BLaER1 treated with 17β-estradiol and CSF1 and Interleukin-3, amounts not matched to agents 10 nM and 100 nM (cell line): ENCODE measurements around the gene PARL.

ENCODE experiments used
- H3K27ac ChIP-seq, 11 experiments: shearing (Covaris generic); formaldehyde crosslinking; 2 replicates each; pipeline ENCODE4 v1.8.1; 2022
- H3K27me3 ChIP-seq, 11 experiments: shearing (Covaris generic); formaldehyde crosslinking; 2 replicates each; pipeline ENCODE4 v1.8.1; 2022
- H3K36me3 ChIP-seq, 11 experiments: shearing (Covaris generic); formaldehyde crosslinking; 2 replicates each; pipeline ENCODE4 v1.8.1; 2022
- H3K4me1 ChIP-seq, 10 experiments: shearing (Covaris generic); formaldehyde crosslinking; 2 replicates each; pipeline ENCODE4 v1.8.1; 2022
- H3K4me2 ChIP-seq, 11 experiments: shearing (Covaris generic); formaldehyde crosslinking; 2 replicates each; pipeline ENCODE4 v1.8.1; 2022
- H3K4me3 ChIP-seq, 10 experiments: shearing (Covaris generic); formaldehyde crosslinking; 2 replicates each; pipeline ENCODE4 v1.8.1; 2022
- H3K9ac ChIP-seq, 11 experiments: shearing (Covaris generic); formaldehyde crosslinking; 2 replicates each; pipeline ENCODE4 v1.8.1; 2022
- H3K9me3 ChIP-seq, 11 experiments: shearing (Covaris generic); formaldehyde crosslinking; replicated peaks in 1 of 11; 2 replicates each; pipeline ENCODE4 v1.8.1; 2022
- H4K20me1 ChIP-seq, 11 experiments: shearing (Covaris generic); formaldehyde crosslinking; 2 replicates each; pipeline ENCODE4 v1.8.1; 2022
- Cebpa-rat ChIP-seq, 11 experiments: shearing (Covaris generic); IDR thresholded peaks; 2 replicates each; pipeline ENCODE4 v1.8.1; 2022

PARL gene

DNA sequence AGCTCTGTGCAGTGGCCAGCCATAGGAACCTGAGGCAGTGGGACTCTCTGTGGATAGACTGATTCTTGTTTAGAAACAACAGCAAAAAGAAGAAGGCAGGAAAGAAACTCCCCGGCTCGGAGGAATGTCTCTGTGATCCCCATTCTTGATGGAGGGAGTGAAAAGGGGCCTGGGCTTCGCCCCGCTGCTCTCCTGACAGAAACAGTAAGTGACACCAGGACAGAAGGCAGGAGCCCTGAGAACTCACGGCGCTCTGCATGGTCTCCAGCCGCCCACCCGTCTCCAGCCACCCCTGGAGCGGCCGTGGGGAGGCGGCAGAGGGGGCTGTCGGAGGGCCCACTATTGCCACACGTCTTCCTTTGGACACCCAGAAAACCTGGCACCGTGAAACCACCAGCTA lies 35.7 kb upstream of the PARL start:
- H3K36me3 ChIP-seq = peaks cover 52 to 61% (median 55%) of the 10 kb centered on the region in 11 experiments
- H3K9me3 ChIP-seq = no peaks in the 10 kb centered on the region
- H3K27me3 ChIP-seq = no peaks in the 10 kb centered on the region
- no peak for TF ChIP-seq Cebpa-rat (IDR thresholded peaks at IDR 0.05)
- H4K20me1 ChIP-seq = peaks cover 0 to 4% (median 0%) of the 10 kb centered on the region in 11 experiments; a peak in 1 of 22 replicates
- peaks cover 0 to 5% (median 0%) of the 10 kb centered on the region in 10 experiments; a peak in 1 of 20 replicates for H3K4me1 ChIP-seq
- H3K4me3 ChIP-seq = no peak overlapping the region
- H3K27ac ChIP-seq = no peak overlapping the region
- no peak overlapping the region for H3K4me2 ChIP-seq
- no peak overlapping the region for H3K9ac ChIP-seq

DNA sequence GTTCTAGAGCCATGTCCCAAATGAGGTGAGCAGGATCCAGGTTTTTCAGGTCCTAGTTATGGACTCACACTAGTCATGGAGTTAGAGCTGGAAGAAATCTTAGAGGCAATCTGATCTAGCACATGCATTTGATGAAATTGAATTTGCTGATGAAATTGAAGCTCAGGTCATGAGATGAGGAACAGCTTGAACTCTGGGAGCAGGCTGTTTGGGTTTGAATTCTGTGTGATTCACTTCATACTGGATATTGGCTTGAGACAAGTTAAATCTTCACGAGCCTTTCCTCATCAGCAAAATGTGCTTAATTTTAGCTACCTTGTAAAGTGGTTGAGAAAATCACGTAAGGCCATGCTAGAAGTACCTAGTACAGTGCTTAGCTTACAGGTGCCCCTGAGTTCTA lies 33.5 kb upstream of the PARL start:
- Histone ChIP-seq H3K27ac (no peak overlapping the region), H3K27me3 (no peaks in the 10 kb centered on the region), H3K36me3 (peaks cover 31 to 38% (median 35%) of the 10 kb centered on the region in 11 experiments), H4K20me1 (no peaks in the 10 kb centered on the region), H3K4me1 (peaks cover 0 to 10% (median 0%) of the 10 kb centered on the region in 10 experiments; a peak in 1 of 20 replicates), H3K4me2 (no peak overlapping the region), H3K4me3 (no peak overlapping the region), H3K9me3 (no peaks in the 10 kb centered on the region), H3K9ac (no peak overlapping the region)
- no peak for TF ChIP-seq Cebpa-rat (IDR thresholded peaks at IDR 0.05)

DNA sequence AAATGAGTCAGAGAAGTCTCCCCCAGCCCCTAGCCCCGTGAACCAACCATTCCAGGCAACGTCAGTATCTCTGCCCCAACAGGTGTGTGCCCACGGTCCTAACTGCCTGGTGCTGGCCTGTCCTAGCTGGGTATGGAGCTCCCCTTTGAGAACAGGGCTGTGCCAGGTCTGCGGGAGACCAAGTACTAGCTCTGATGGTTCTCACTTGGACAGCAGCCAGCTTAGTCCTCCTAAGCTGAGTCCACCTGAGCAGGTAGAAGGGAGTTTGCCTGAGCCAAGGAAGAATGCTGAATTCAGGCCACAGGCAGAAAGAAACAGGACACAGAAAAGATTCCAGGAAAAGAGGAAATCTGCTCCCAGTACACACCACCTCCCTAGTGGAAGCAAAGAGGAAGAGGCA lies 33.1 kb upstream of the PARL start:
- no peaks in the 10 kb centered on the region for H4K20me1 ChIP-seq
- H3K4me1 ChIP-seq = peaks cover 0 to 10% (median 0%) of the 10 kb centered on the region in 10 experiments; a peak in 1 of 20 replicates
- peaks cover 27 to 34% (median 32%) of the 10 kb centered on the region in 11 experiments for H3K36me3 ChIP-seq
- H3K9me3 ChIP-seq = no peaks in the 10 kb centered on the region
- H3K4me3 ChIP-seq = no peak overlapping the region
- no peak for TF ChIP-seq Cebpa-rat (IDR thresholded peaks at IDR 0.05)
- H3K4me2 ChIP-seq = no peak overlapping the region
- no peak overlapping the region for H3K9ac ChIP-seq
- no peaks in the 10 kb centered on the region for H3K27me3 ChIP-seq
- no peak overlapping the region for H3K27ac ChIP-seq

DNA sequence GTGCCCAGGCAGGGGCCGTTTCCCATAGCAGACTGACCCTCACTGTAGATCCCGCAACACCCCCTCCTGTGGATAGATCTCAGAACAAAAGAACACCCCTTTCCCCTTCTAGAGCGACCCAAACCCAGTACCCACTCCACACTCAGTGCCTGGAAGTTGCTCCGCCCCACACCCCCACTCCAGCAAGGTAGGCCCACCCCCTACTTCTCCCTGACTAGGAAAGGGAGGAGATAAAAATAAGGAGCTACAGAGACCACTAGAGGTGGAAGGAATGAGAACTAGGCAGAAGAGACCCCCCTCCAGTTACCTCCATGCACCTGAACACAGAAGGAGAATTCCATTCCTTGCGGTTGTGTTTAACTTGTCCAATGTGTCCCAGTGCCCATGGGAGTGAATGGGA lies 30.2 kb upstream of the PARL start:
- H3K9ac ChIP-seq = no peak overlapping the region
- H4K20me1 ChIP-seq = no peaks in the 10 kb centered on the region
- H3K27me3 ChIP-seq = no peaks in the 10 kb centered on the region
- no peak overlapping the region for H3K4me3 ChIP-seq
- no peak for TF ChIP-seq Cebpa-rat (IDR thresholded peaks at IDR 0.05)
- H3K27ac ChIP-seq = no peak overlapping the region
- no peak overlapping the region for H3K4me2 ChIP-seq
- H3K9me3 ChIP-seq = no peaks in the 10 kb centered on the region
- H3K36me3 ChIP-seq = peaks cover 3 to 7% (median 5%) of the 10 kb centered on the region in 11 experiments; a peak in 18 of 22 replicates
- peaks cover 0 to 10% (median 0%) of the 10 kb centered on the region in 10 experiments; a peak in 1 of 20 replicates for H3K4me1 ChIP-seq

DNA sequence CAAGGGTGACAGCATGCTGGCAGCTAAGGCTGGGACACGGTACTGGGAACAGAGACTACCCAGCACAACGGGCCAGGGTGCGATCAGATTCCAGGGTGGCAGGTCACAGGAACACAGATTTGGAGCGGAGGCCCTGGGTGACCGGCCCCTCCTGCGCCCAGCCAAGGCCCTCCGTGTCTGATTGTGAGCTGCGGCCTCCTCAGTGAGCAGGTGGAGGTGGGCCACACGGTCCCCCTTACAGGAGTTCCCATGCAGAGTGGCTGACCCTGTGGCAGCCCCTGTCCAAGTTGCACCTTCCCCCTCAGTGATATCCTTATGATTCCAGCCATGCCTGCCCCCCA lies 28.9 kb upstream of the PARL start:
- TF ChIP-seq Cebpa-rat (IDR thresholded peaks at IDR 0.05) = no peak
- Histone ChIP-seq H3K27me3 (no peaks in the 10 kb centered on the region), H3K36me3 (no peaks in the 10 kb centered on the region), H3K9ac (no peak overlapping the region), H3K4me2 (no peak overlapping the region), H3K9me3 (no peaks in the 10 kb centered on the region), H3K27ac (no peak overlapping the region), H3K4me3 (no peak overlapping the region), H3K4me1 (peaks cover 0 to 10% (median 0%) of the 10 kb centered on the region in 10 experiments; a peak in 1 of 20 replicates), H4K20me1 (no peaks in the 10 kb centered on the region)

DNA sequence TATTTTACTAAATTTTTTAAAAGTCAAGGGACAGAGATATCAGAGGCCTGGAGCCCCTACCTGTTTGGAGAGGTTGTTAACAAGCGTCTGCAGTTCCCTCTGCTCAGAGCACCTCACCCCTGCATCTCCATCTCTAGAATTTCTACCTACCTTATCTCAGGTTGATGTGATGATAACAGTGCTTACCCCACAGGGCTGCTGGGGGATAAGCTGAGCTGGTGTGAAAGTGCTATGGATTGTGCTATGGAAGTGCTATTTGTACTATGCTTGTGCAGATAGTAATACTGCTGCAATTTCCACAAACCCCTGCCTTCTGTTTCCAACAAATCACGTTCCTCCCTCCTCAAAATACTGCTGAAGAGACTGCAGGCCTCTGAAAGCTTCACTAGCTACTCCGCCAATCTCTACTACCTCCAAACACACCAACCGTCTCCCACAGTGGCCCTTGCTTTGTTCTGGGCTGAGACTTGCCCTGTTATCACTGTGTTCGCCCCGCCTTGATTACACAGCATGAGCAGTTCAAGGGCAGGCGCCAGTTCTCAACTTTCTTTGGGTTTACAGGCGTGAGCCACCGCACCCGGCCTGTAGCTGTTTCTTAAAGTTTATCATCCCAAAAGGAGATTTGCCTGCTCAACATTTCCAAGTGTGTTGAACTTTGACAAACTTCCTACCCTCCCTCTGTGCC lies 28.4 kb upstream of the PARL start:
- TF ChIP-seq Cebpa-rat (IDR thresholded peaks at IDR 0.05) = no peak
- H3K4me3 ChIP-seq = no peak overlapping the region
- no peak overlapping the region for H3K4me2 ChIP-seq
- H3K36me3 ChIP-seq = no peaks in the 10 kb centered on the region
- no peaks in the 10 kb centered on the region for H3K27me3 ChIP-seq
- H3K4me1 ChIP-seq = peaks cover 0 to 10% (median 0%) of the 10 kb centered on the region in 10 experiments; a peak in 1 of 20 replicates
- H3K27ac ChIP-seq = no peak overlapping the region
- H4K20me1 ChIP-seq = no peaks in the 10 kb centered on the region
- no peak overlapping the region for H3K9ac ChIP-seq
- no peaks in the 10 kb centered on the region for H3K9me3 ChIP-seq

DNA sequence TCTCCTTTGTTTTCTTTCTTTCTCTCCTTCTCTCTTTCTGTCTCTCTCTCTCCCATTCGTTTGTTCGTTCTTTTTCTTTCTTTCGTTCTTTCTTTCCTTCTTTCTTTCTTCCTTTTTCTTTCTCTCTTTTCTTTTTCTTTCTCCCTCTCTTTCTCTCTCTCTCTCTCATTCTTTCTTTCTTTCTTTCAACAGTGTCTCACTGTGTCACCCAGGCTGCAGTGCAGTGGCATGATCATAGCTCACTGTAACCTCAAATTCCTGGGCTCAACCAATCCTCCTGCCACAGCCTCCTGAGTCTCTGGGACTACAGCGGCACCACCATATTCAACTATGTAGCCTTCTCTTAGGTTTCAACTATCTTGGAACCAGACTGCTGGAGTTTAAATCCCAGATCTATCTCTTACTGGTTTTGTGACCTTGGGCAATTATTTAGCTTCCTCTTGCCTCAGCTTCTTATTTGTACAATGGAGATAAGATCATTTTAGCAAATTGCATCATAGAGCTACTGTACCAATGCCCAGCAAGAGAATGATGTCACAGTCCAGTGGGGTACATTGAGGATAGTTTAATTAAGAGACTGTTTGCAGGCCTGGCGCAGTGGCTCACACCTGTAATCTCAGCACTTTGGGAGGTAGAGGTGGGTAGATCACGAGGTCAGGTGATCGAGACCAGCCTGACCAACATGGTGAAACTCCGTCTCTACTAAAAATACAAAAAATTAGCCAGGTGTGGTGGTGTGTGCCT lies 27.3 kb upstream of the PARL start:
- Histone ChIP-seq H3K36me3 (no peaks in the 10 kb centered on the region), H3K27me3 (no peaks in the 10 kb centered on the region), H3K4me2 (no peak overlapping the region), H3K4me1 (peaks cover 0 to 10% (median 0%) of the 10 kb centered on the region in 10 experiments; a peak in 1 of 20 replicates), H3K9me3 (no peaks in the 10 kb centered on the region), H3K4me3 (no peak overlapping the region), H3K9ac (no peak overlapping the region), H3K27ac (no peak overlapping the region), H4K20me1 (no peaks in the 10 kb centered on the region)
- no peak for TF ChIP-seq Cebpa-rat (IDR thresholded peaks at IDR 0.05)

DNA sequence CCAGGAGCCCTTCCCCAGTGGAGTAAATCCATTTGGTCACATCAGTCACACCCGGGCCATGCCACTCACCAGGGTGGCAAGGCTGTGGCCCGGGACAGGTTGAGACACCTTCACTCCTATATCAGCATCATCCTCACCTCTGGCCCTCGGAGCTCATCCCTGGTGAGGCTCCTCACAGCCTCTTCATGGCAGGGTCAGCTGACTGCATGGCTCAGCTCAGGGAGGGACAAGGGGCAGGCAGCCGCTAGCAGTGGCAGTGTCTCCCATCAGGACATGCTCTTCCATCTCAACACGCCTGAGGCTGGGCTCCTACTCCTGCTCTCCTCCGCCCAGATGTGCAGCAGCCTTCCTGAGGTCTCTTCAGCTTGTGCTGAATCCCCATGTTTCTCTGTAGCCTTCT lies 26.4 kb upstream of the PARL start:
- Histone ChIP-seq H3K36me3 (no peaks in the 10 kb centered on the region), H3K4me1 (peaks cover 0 to 10% (median 0%) of the 10 kb centered on the region in 10 experiments; a peak in 1 of 20 replicates), H3K27ac (no peak overlapping the region), H3K4me2 (no peak overlapping the region), H3K9me3 (no peaks in the 10 kb centered on the region), H4K20me1 (no peaks in the 10 kb centered on the region), H3K4me3 (no peak overlapping the region), H3K27me3 (no peaks in the 10 kb centered on the region), H3K9ac (no peak overlapping the region)
- TF ChIP-seq Cebpa-rat (IDR thresholded peaks at IDR 0.05) = no peak

DNA sequence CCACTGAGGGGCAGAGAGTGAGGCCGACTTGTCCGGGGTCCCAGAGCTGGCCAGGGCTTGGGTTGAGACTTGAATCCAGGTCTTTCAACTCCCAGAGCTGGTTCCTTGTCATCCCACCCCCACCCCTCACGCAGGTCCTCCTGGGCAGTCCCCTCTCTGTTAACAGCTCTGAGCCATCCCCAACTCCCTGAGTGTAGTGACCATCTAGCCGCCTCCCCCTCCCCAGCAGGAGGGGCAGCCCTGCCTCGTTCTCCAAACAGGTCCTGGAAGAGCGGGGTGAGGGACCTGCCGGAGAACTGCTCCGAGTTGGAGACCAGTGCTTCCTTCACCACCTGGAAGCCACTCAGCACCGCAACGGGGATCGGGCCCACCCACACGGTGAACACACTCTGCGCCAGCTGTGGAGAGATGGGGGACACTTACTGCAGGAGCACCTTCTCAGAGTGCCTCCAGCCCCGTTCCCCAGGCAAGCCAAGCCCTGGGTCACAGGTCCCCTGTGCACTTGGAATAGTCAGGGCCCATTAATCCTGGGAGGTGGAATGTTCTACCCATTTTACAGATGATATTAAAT lies 24.4 kb upstream of the PARL start:
- no peak for TF ChIP-seq Cebpa-rat (IDR thresholded peaks at IDR 0.05)
- Histone ChIP-seq H3K4me1 (no peaks in the 10 kb centered on the region), H4K20me1 (no peaks in the 10 kb centered on the region), H3K27ac (no peak overlapping the region), H3K36me3 (no peaks in the 10 kb centered on the region), H3K27me3 (no peaks in the 10 kb centered on the region), H3K4me3 (no peak overlapping the region), H3K9me3 (no peaks in the 10 kb centered on the region), H3K4me2 (no peak overlapping the region), H3K9ac (no peak overlapping the region)
